ENCODE measurements around the gene GTF2F2.

- TF ChIP-seq CTCF (IDR thresholded peaks at IDR 0.05) (no peak), POLR2A (IDR thresholded peaks at IDR 0.05) (no peak)
These were observed 102.2 kb downstream of the GTF2F2 start for GRCh38 chr13:45222516-45222915.

Data from testis (tissue), 2 donors.